ENCODE results near the gene FNDC1.

The FNDC1 gene

DNA sequence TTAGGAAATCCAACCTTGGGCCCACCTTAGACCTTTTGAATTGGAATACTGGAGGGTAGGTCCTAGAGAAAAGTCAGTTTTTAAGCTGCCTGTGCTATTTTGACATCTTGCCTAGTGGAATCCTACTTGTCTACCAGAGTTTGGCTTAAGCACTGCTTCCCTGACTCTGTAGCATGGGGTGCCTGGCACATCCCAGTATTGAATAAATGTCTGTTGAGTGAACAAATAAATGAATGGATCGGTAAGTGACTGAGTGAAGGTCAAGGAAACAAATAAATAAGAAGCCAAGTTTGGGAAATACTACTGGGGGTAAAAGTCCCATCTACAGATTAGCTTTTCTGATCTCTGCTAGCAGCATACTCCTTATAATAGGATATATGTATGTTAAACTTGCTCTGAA, 140.5 kb downstream of the FNDC1 start:
- DNase-seq: no peak

DNA sequence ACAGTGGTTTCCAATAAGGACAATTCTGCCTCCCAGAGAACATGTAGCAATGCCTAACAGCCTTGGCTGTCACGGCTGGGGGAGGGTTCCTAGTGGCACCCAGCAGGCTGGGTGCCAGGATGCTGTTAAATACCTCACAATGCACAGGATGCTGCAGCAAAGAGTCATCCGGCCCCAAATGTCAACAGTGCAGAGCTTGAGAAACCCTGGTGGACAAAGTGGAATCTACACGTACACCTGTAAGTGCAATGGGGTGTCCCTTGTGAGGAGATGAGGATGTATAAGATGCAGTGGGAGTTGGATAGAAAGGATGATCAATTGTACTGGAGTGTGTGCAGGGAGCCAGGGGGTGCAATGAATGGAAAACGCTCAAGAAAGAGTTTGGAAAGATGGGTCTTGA, 142.4 kb downstream of the FNDC1 start:
- no peak for DNase-seq

DNA sequence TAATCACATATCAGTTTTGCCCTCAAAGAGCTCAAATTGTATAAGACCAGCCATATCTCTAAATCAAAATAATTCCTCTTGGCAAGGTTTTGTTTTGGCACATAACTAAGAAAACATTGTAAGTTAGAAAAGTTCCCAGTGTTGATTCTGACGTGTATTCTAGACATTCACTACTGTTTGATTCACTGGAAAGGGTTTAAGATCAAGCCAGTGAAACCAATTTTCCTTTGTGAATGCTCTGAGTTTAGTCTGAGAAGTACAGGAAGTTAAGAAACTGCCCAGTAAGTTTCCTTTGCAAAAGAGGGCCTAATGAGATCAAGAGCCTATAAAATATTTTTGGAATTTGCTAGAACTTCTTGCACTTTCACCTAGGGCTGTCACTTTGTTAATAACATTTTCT, 143.0 kb downstream of the FNDC1 start:
- no peak for DNase-seq

DNA sequence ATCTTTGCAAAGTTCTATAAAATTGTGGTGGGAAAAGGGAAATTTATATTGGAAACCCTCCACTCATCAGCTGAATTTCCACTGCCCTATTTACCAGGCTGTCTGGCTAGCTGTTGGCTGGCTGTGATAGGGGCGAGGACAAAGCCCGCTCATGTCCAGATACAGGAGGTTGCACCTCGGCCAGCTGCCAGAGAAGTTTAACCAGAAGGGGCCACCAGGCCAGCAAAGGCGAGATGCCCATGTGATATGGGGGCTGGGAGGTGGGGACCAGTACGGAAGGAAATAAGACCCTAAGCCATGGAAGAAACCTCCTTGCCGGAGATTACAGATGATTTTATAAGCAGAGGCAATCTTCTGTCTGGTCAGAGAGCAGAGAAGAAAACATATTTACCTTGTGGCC, 143.8 kb downstream of the FNDC1 start:
- DNase-seq: no peak

DNA sequence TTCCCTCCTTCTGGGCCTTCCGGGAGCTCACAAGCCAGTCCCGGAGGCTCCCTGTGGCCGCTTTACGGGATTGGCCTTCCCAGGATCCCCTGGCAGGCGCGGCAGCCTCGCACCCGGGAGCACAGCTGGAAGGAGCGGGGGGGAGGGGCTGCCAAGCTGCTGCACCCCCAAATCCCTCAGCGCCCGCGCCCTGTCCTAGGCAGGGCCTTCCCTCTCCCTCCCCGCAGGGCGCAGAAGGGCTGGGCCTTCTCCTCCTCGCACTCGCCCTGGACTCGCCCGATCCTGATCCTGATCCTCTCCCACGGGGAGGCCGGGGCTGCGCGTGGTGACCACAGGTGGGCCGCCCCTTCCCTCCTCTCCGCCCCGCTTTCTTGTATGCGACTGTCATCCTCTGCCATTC, 146.4 kb downstream of the FNDC1 start:
- no peak for DNase-seq

DNA sequence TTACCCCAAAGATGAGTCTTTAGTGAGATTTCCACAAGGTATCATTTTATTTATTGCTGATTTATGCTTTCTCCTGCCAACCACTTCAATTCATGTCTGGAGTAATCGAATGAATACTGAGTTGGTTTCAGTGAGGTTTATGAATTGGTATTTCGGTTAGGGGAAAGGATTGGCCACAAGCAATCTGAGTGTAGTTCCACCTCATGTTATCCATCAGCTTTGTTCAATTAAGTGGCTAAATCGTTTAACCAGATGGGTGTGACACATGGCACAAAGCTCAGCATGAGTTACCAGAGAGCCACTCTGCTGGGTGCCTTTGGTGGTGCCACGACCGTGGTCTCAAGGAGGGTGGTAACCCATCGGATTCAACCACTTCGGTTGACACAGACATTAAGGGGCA, 148.2 kb downstream of the FNDC1 start:
- DNase-seq: no peak

DNA sequence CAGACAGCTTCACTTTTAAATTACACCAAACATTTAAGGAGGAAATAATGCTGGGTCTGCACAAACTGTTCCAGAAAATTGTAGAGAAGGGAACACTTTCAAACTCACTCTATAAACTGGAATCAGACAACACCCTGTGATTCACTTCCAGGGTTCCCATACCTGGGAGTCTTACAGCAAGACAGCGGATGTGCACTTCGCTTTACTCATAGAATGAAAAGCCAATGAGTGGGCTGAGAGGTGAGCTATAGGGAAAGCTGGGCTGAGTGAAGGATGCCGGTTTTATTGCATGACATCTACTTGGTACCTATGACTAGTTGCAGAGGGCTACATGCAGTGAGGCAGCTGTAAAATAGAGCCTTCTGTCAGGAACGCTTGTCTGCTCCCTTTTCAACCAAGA, 152.1 kb downstream of the FNDC1 start:
- DNase-seq: no peak

Data from effector CD4-positive, alpha-beta T cell (primary cell).